ENCODE results near the gene CDH4. TPM values are rescaled to one million over a fixed set of nuclear protein-coding genes. Genes with fewer than 3 reads are reported as not detected.
"Not testable (repeated sequence)": the region's sequence is repeated elsewhere in the genome, so short reads cannot be mapped to it uniquely, and the experiment has no call there.

Gene CDH4
- total RNA-seq, 1 donor from 2014 or later = 0.08 TPM

- intact Hi-C loops (cut with DNase I) = no loop called here
- no peak for DNase-seq (ENCODE audit: missing footprints)
These were observed 167.4 kb downstream of the CDH4 start for GRCh38 chr20:61419501-61419900.

GRCh38 chr20:61420056-61420455 lies 168.0 kb downstream of the CDH4 start:
- intact Hi-C loops (cut with DNase I) = no loop called here
- DNase-seq (ENCODE audit: missing footprints) = no peak
- no peak for ATAC-seq

More at GRCh38 chr20:61419501-61419900, 167.4 kb downstream of the CDH4 start:
- no peak for ATAC-seq

GRCh38 chr20:61420781-61421180 lies 168.7 kb downstream of the CDH4 start:
- no peak for ATAC-seq
- intact Hi-C loops (cut with DNase I) = no loop called here
- DNase-seq (ENCODE audit: missing footprints) = no peak

GRCh38 chr20:61422636-61423425 lies 170.8 kb downstream of the CDH4 start:
- ATAC-seq = no peak
- no peak for DNase-seq (ENCODE audit: missing footprints)
- intact Hi-C loops (cut with DNase I) = no loop called here

GRCh38 chr20:61424011-61424627 lies 172.1 kb downstream of the CDH4 start:
- intact Hi-C loops (cut with DNase I) = no loop called here
- no peak for ATAC-seq
- DNase-seq (ENCODE audit: missing footprints) = no peak

GRCh38 chr20:61424628-61425420 lies 172.8 kb downstream of the CDH4 start:
- intact Hi-C loops (cut with DNase I) = no loop called here
- DNase-seq (ENCODE audit: missing footprints) (no peak), ATAC-seq (no peak)

GRCh38 chr20:61425541-61425991 lies 173.5 kb downstream of the CDH4 start:
- intact Hi-C loops (cut with DNase I); ATAC-seq; DNase-seq (ENCODE audit: missing footprints): not testable (repeated sequence)

GRCh38 chr20:61426352-61426751 lies 174.3 kb downstream of the CDH4 start:
- intact Hi-C loops (cut with DNase I) = no loop called here
- DNase-seq (ENCODE audit: missing footprints) (no peak), ATAC-seq (no peak)

- no peak for DNase-seq (ENCODE audit: missing footprints)
- intact Hi-C loops (cut with DNase I) = no loop called here
These were observed 177.6 kb downstream of the CDH4 start for GRCh38 chr20:61429458-61430227.

GRCh38 chr20:61430228-61430624 lies 178.2 kb downstream of the CDH4 start:
- DNase-seq (ENCODE audit: missing footprints) = no peak
- no peak for ATAC-seq
- intact Hi-C loops (cut with DNase I) = no loop called here

More at GRCh38 chr20:61429458-61430227, 177.6 kb downstream of the CDH4 start:
- ATAC-seq = no peak

GRCh38 chr20:61433176-61433575 lies 181.1 kb downstream of the CDH4 start:
- intact Hi-C loops (cut with DNase I) = no loop called here
- no peak for ATAC-seq
- DNase-seq (ENCODE audit: missing footprints) = no peak

- intact Hi-C loops (cut with DNase I) = no loop called here
- DNase-seq (ENCODE audit: missing footprints) (no peak), ATAC-seq (no peak)
These were observed 181.8 kb downstream of the CDH4 start for GRCh38 chr20:61433816-61434215.

- peak; percentile 11 for DNase-seq (ENCODE audit: missing footprints)
- no peak for ATAC-seq
- intact Hi-C loops (cut with DNase I) = no loop called here
These were observed 182.3 kb downstream of the CDH4 start for GRCh38 chr20:61434341-61434781.

- ATAC-seq = no peak
- intact Hi-C loops (cut with DNase I) = no loop called here
- no peak for DNase-seq (ENCODE audit: missing footprints)
These were observed 183.2 kb downstream of the CDH4 start for GRCh38 chr20:61435184-61435822.

GRCh38 chr20:61435823-61436220 lies 183.8 kb downstream of the CDH4 start:
- intact Hi-C loops (cut with DNase I) = no loop called here
- DNase-seq (ENCODE audit: missing footprints) (no peak), ATAC-seq (peak; percentile 17)

GRCh38 chr20:61436283-61436666 lies 184.2 kb downstream of the CDH4 start:
- DNase-seq (ENCODE audit: missing footprints) (no peak), ATAC-seq (no peak)
- intact Hi-C loops (cut with DNase I) = no loop called here

GRCh38 chr20:61436667-61437279 lies 184.7 kb downstream of the CDH4 start:
- no peak for ATAC-seq
- no peak for DNase-seq (ENCODE audit: missing footprints)
- intact Hi-C loops (cut with DNase I) = no loop called here

All from Right ventricle myocardium inferior (tissue), 1 donor.